CD4-positive, alpha-beta memory T cell (primary cell): ENCODE data around the gene USP12. TPM values are rescaled to one million over a fixed set of nuclear protein-coding genes. Genes with fewer than 3 reads are reported as not detected.
"Not testable (repeated sequence)": the region's sequence is repeated elsewhere in the genome, so short reads cannot be mapped to it uniquely, and the experiment has no call there.

ENCODE experiments used
- CTCF ChIA-PET: fragments of 350-600 bp; sonication (Branson Sonifier 250); formaldehyde crosslinking; loops from one replicate; lab custom pipeline; 2021; ENCODE audit warnings: inconsistent platforms; ENCODE audit not compliant: partially characterized antibody; lab: Charles Lee
- POLR2A ChIA-PET: fragments of 350-600 bp; sonication (Branson Sonifier 250); formaldehyde crosslinking; loops from one replicate; lab custom pipeline; 2021; ENCODE audit not compliant: partially characterized antibody; lab: Charles Lee
- DNase-seq, 5 donors: peaks; one replicate each; pipeline versions ENCODE4 v3.0.0 to v3.0.0-alpha.2; 2020 to 2022; ENCODE audit warnings: mixed read lengths in 1 of 5
- H3K27ac ChIP-seq: one replicate; pipeline ENCODE4 v1.7.0; 2013; ENCODE audit warnings: low read depth, low read length
- H3K27me3 ChIP-seq: 2 replicates; pipeline ENCODE4 v1.7.0; 2013; ENCODE audit warnings: mild to moderate bottlenecking, low read length, moderate library complexity; ENCODE audit not compliant: insufficient read depth
- H3K36me3 ChIP-seq: 2 replicates; pipeline ENCODE4 v1.7.0; 2013; ENCODE audit warnings: mild to moderate bottlenecking, low read length, moderate library complexity; ENCODE audit not compliant: insufficient read depth
- H3K4me1 ChIP-seq: 2 replicates; pipeline ENCODE4 v1.7.0; 2013; ENCODE audit warnings: mild to moderate bottlenecking, low read length, moderate library complexity; ENCODE audit not compliant: insufficient read depth
- H3K4me3 ChIP-seq, 2 donors: one replicate each; pipeline ENCODE4 v1.7.0; 2013; ENCODE audit warnings: low read length in 2 of 2, mild to moderate bottlenecking in 1 of 2
- H3K9me3 ChIP-seq, 2 donors: one replicate each; pipeline ENCODE4 v1.7.0; 2013; ENCODE audit warnings: low read length in 2 of 2, control low read depth in 1 of 2; ENCODE audit not compliant: control insufficient read depth in 1 of 2
- H3K27ac Mint-ChIP-seq, 7 donors: one replicate each; pipeline ENCODE4 v1.8.0; 2020 to 2021; ENCODE audit warnings: mixed read lengths in 7 of 7, mild to moderate bottlenecking in 6 of 7, inconsistent platforms in 3 of 7, moderate library complexity in 3 of 7
- H3K27me3 Mint-ChIP-seq, 2 donors: one replicate each; pipeline ENCODE4 v1.8.0; 2020 to 2021; ENCODE audit warnings: mixed read lengths in 2 of 2
- H3K36me3 Mint-ChIP-seq, 2 donors: one replicate each; pipeline ENCODE4 v1.8.0; 2020 to 2021; ENCODE audit warnings: mixed read lengths in 2 of 2, inconsistent platforms in 1 of 2, mild to moderate bottlenecking in 1 of 2
- H3K4me1 Mint-ChIP-seq, 4 donors: one replicate each; pipeline ENCODE4 v1.8.0; 2020 to 2021; ENCODE audit warnings: mixed read lengths in 4 of 4, mild to moderate bottlenecking in 1 of 4
- H3K4me3 Mint-ChIP-seq, 8 donors: one replicate each; pipeline ENCODE4 v1.8.0; 2020 to 2021; ENCODE audit warnings: mixed read lengths in 8 of 8, mild to moderate bottlenecking in 7 of 8, moderate library complexity in 6 of 8, inconsistent platforms in 3 of 8
- H3K9me3 Mint-ChIP-seq, 8 donors: one replicate each; pipeline ENCODE4 v1.8.0; 2020 to 2021; ENCODE audit warnings: mixed read lengths in 8 of 8, mild to moderate bottlenecking in 5 of 8, inconsistent platforms in 3 of 8, moderate library complexity in 1 of 8
- intact Hi-C: fragments of 100-400 bp; cut with micrococcal nuclease; formaldehyde crosslinking; loops from one replicate; pipeline ENCODE4 v1.15.1; 2023
- polyA plus RNA-seq, 2 donors: library from polyadenylated mRNA; unstranded; fragments of 300-500 nt; fragmentation: Illumina TruSeq; gene quantifications; one replicate each; pipeline ENCODE4 v1.2.3, GENCODE V29; 2021
- total RNA-seq, 2 experiments: library from RNA; stranded (reverse); gene quantifications; one replicate each; pipeline ENCODE4 v1.2.3, GENCODE V29; 2021

USP12 gene
- total and polyA plus RNA-seq, 4 experiments from 2014 or later, result 16.1 to 26.0 (median 20.2) TPM

GRCh38 chr13:27126859-27127258, 44.8 kb downstream of the USP12 start:
- DNase-seq, result no peak
- peaks cover 0 to 20% (median 10%) of the 10 kb centered on the region in 8 donors for H3K9me3 Mint-ChIP-seq
- H3K4me3 Mint-ChIP-seq, result no peak overlapping the region
- Histone ChIP-seq H3K36me3 (no peaks in the 10 kb centered on the region), H3K9me3 (peaks cover 0 to 4% of the 10 kb centered on the region in 2 donors), H3K27me3 (no peaks in the 10 kb centered on the region), H3K4me1 (peaks cover 39% of the 10 kb centered on the region), H3K4me3 (no peak overlapping the region), H3K27ac (no peak overlapping the region)
- CTCF ChIA-PET, result interaction anchor here (1.2 to 2.2 kb wide), 2 partner anchors 9 to 145 kb away, joined by 4 read pairs; no protein-coding TSS in a partner anchor
- H3K36me3 Mint-ChIP-seq, result peaks cover 26 to 28% of the 10 kb centered on the region in 2 donors
- H3K27ac Mint-ChIP-seq, result peak overlapping the region in 3 of 7 donors; percentile 7 to 52 (median 52)
- POLR2A ChIA-PET, result no interaction called here
- peaks cover 48 to 80% (median 65%) of the 10 kb centered on the region in 4 donors for H3K4me1 Mint-ChIP-seq
- intact Hi-C loops, result no loop called here
- no peaks in the 10 kb centered on the region for H3K27me3 Mint-ChIP-seq

- no peak overlapping the region for H3K27ac ChIP-seq
- H3K27me3 Mint-ChIP-seq, result no peaks in the 10 kb centered on the region
- H3K36me3 Mint-ChIP-seq, result peaks cover 27 to 35% of the 10 kb centered on the region in 2 donors
- H3K27me3 ChIP-seq, result no peaks in the 10 kb centered on the region
- ChIA-PET POLR2A (interaction anchor here (0.7 kb wide), 1 partner anchor 8 kb away, joined by 4 read pairs; no protein-coding TSS in a partner anchor), CTCF (interaction anchor here (2.2 kb wide), 1 partner anchor 147 kb away, joined by 4 read pairs; no protein-coding TSS in a partner anchor)
- H3K4me1 ChIP-seq, result peaks cover 34% of the 10 kb centered on the region
- no peak overlapping the region for H3K4me3 ChIP-seq
- intact Hi-C loops, result no loop called here
- no peaks in the 10 kb centered on the region for H3K36me3 ChIP-seq
- H3K27ac Mint-ChIP-seq, result no peak overlapping the region
- peaks cover 0 to 4% of the 10 kb centered on the region in 2 donors for H3K9me3 ChIP-seq
- H3K9me3 Mint-ChIP-seq, result peaks cover 0 to 14% (median 9%) of the 10 kb centered on the region in 8 donors
- DNase-seq, result no peak
- peak overlapping the region in 1 of 8 donors; percentile 35 for H3K4me3 Mint-ChIP-seq
- peaks cover 44 to 76% (median 59%) of the 10 kb centered on the region in 4 donors for H3K4me1 Mint-ChIP-seq
Observed at GRCh38 chr13:27125357-27126282, 46.0 kb downstream of the USP12 start.

- no peak for DNase-seq
- peaks cover 26% of the 10 kb centered on the region for H3K4me1 ChIP-seq
- peaks cover 0 to 10% (median 5%) of the 10 kb centered on the region in 8 donors for H3K9me3 Mint-ChIP-seq
- peaks cover 22 to 29% of the 10 kb centered on the region in 2 donors for H3K36me3 Mint-ChIP-seq
- intact Hi-C loops, result no loop called here
- CTCF ChIA-PET, result no interaction called here
- H3K4me1 Mint-ChIP-seq, result peaks cover 41 to 74% (median 55%) of the 10 kb centered on the region in 4 donors
- no peak overlapping the region for H3K4me3 ChIP-seq
- no peak overlapping the region for H3K27ac ChIP-seq
- POLR2A ChIA-PET, result no interaction called here
- H3K36me3 ChIP-seq, result no peaks in the 10 kb centered on the region
- peaks cover 0 to 4% of the 10 kb centered on the region in 2 donors for H3K9me3 ChIP-seq
- H3K27me3 Mint-ChIP-seq, result no peaks in the 10 kb centered on the region
- H3K27me3 ChIP-seq, result no peaks in the 10 kb centered on the region
- H3K27ac Mint-ChIP-seq, result peak overlapping the region in 1 of 7 donors; percentile 74
- no peak overlapping the region for H3K4me3 Mint-ChIP-seq
Observed at GRCh38 chr13:27124571-27124970, 47.0 kb downstream of the USP12 start.

- CTCF ChIA-PET, H3K27me3 Mint-ChIP-seq, H3K9me3 ChIP-seq, H3K27ac ChIP-seq, H3K4me3 ChIP-seq, H3K27ac Mint-ChIP-seq, DNase-seq, H3K4me3 Mint-ChIP-seq, H3K27me3 ChIP-seq, intact Hi-C loops, H3K36me3 ChIP-seq, POLR2A ChIA-PET: not testable (repeated sequence)
- H3K4me1 ChIP-seq, result peaks cover 26% of the 10 kb centered on the region
- Mint-ChIP-seq H3K36me3 (peaks cover 22 to 29% of the 10 kb centered on the region in 2 donors), H3K9me3 (peaks cover 0 to 10% (median 5%) of the 10 kb centered on the region in 8 donors), H3K4me1 (peaks cover 42 to 75% (median 58%) of the 10 kb centered on the region in 4 donors)
Observed at GRCh38 chr13:27123445-27123844, 48.2 kb downstream of the USP12 start.

- H3K27ac Mint-ChIP-seq, result peak overlapping the region in 1 of 7 donors; percentile 71
- Histone ChIP-seq H3K36me3 (no peaks in the 10 kb centered on the region), H3K9me3 (peaks cover 0 to 4% of the 10 kb centered on the region in 2 donors), H3K4me3 (no peak overlapping the region), H3K4me1 (peaks cover 14% of the 10 kb centered on the region), H3K27ac (no peak overlapping the region), H3K27me3 (no peaks in the 10 kb centered on the region)
- peaks cover 22 to 29% of the 10 kb centered on the region in 2 donors for H3K36me3 Mint-ChIP-seq
- POLR2A ChIA-PET, result no interaction called here
- peaks cover 33 to 67% (median 51%) of the 10 kb centered on the region in 4 donors for H3K4me1 Mint-ChIP-seq
- peaks cover 0 to 10% (median 5%) of the 10 kb centered on the region in 8 donors for H3K9me3 Mint-ChIP-seq
- intact Hi-C loops, result no loop called here
- H3K4me3 Mint-ChIP-seq, result no peak overlapping the region
- no peak for DNase-seq
- CTCF ChIA-PET, result interaction anchor here (0.6 kb wide), 1 partner anchor 18 kb away, joined by 4 read pairs; no protein-coding TSS in a partner anchor
- H3K27me3 Mint-ChIP-seq, result no peaks in the 10 kb centered on the region
Observed at GRCh38 chr13:27122036-27122435, 49.6 kb downstream of the USP12 start.

- Histone ChIP-seq H3K4me1 (peaks cover 7% of the 10 kb centered on the region), H3K27me3 (no peaks in the 10 kb centered on the region), H3K36me3 (no peaks in the 10 kb centered on the region), H3K4me3 (no peak overlapping the region), H3K27ac (no peak overlapping the region), H3K9me3 (peaks cover 0 to 4% of the 10 kb centered on the region in 2 donors)
- CTCF ChIA-PET, result no interaction called here
- DNase-seq, result no peak
- Mint-ChIP-seq H3K36me3 (peaks cover 31 to 37% of the 10 kb centered on the region in 2 donors), H3K4me1 (peaks cover 27 to 57% (median 44%) of the 10 kb centered on the region in 4 donors), H3K27ac (peak overlapping the region in 1 of 7 donors; percentile 66), H3K9me3 (peaks cover 0 to 10% (median 5%) of the 10 kb centered on the region in 8 donors), H3K4me3 (peak overlapping the region in 1 of 8 donors; percentile 39), H3K27me3 (no peaks in the 10 kb centered on the region)
- intact Hi-C loops, result no loop called here
- POLR2A ChIA-PET, result interaction anchor here (0.7 kb wide), 1 partner anchor 31 kb away, joined by 3 read pairs; no protein-coding TSS in a partner anchor
Observed at GRCh38 chr13:27120811-27121210, 50.8 kb downstream of the USP12 start.

- no peaks in the 10 kb centered on the region for H3K36me3 ChIP-seq
- Mint-ChIP-seq H3K36me3 (peaks cover 37 to 40% of the 10 kb centered on the region in 2 donors), H3K4me3 (no peak overlapping the region), H3K27me3 (no peaks in the 10 kb centered on the region), H3K27ac (peak overlapping the region in 2 of 7 donors; percentile 7 to 48), H3K9me3 (peaks cover 0 to 10% (median 5%) of the 10 kb centered on the region in 8 donors), H3K4me1 (peaks cover 28 to 51% (median 39%) of the 10 kb centered on the region in 4 donors)
- ChIA-PET CTCF (no interaction called here), POLR2A (no interaction called here)
- no peak overlapping the region for H3K27ac ChIP-seq
- DNase-seq, result no peak
- no peak overlapping the region for H3K4me3 ChIP-seq
- no peaks in the 10 kb centered on the region for H3K27me3 ChIP-seq
- peaks cover 0 to 4% of the 10 kb centered on the region in 2 donors for H3K9me3 ChIP-seq
- H3K4me1 ChIP-seq, result peaks cover 7% of the 10 kb centered on the region
- intact Hi-C loops, result no loop called here
Observed at GRCh38 chr13:27120011-27120410, 51.6 kb downstream of the USP12 start.
